Stomach (tissue), 9 donors: ENCODE data around the gene FERMT1. TPM values are rescaled to one million over a fixed set of nuclear protein-coding genes. Genes with fewer than 3 reads are reported as not detected.

Source experiments
- DNase-seq, 2 donors: peaks; one replicate each; pipeline versions ENCODE4 v3.0.0 to v3.0.0-alpha.2; 2013 to 2019
- H3K27ac ChIP-seq, 5 donors: fragments of 200-600 bp in 4 of 5; sonication (generic) in 4 of 5; one replicate each; pipeline ENCODE4 v1.5.1; 2013 to 2019; ENCODE audit warnings: mild to moderate bottlenecking in 1 of 5, moderate library complexity in 1 of 5
- H3K27me3 ChIP-seq, 3 donors: fragments of 200-600 bp; sonication (generic); one replicate each; pipeline ENCODE4 v1.5.1; 2017 to 2019; ENCODE audit warnings: mixed run types in 1 of 3
- H3K36me3 ChIP-seq, 4 donors: fragments of 200-600 bp; sonication (generic); 1 replicate in 3 of 4; 2 replicates in 1 of 4; pipeline ENCODE4 v1.5.1; 2016 to 2019
- H3K4me1 ChIP-seq, 4 donors: fragments of 200-600 bp; sonication (generic); one replicate each; pipeline ENCODE4 v1.5.1; 2016 to 2019
- H3K4me3 ChIP-seq, 4 donors: fragments of 200-600 bp; sonication (generic) in 3 of 4; one replicate each; pipeline ENCODE4 v1.5.1; 2016 to 2019; ENCODE audit warnings: mild to moderate bottlenecking in 1 of 4
- H3K9me3 ChIP-seq, 4 donors: fragments of 200-600 bp; sonication (generic); one replicate each; pipeline ENCODE4 v1.5.1; 2016 to 2019
- CTCF ChIP-seq, 7 experiments: fragments of 450-650 bp in 4 of 7; fragments of 200-600 bp in 3 of 7; sonication (generic) in 3 of 7; IDR thresholded peaks; one replicate each; pipeline ENCODE4 v1.5.1; 2016 to 2019; ENCODE audit warnings: antibody characterized with exemption in 7 of 7, control low read depth in 2 of 7, mild to moderate bottlenecking in 1 of 7
- EP300 ChIP-seq: sonication (generic); formaldehyde crosslinking; IDR thresholded peaks from one replicate; pipeline ENCODE4 v1.6.1; 2017; ENCODE audit warnings: antibody characterized with exemption
- POLR2A ChIP-seq, 4 donors: fragments of 450-650 bp; IDR thresholded peaks; one replicate each; pipeline ENCODE4 v1.6.1; 2016; ENCODE audit warnings: antibody characterized with exemption in 4 of 4, control low read depth in 2 of 4, mild to moderate bottlenecking in 1 of 4, moderate library complexity in 1 of 4
- POLR2AphosphoS5 ChIP-seq, 3 donors: sonication (generic); formaldehyde crosslinking; IDR thresholded peaks; one replicate each; pipeline ENCODE4 v1.6.1; 2016; ENCODE audit warnings: antibody characterized with exemption in 3 of 3
- WGBS, 5 donors: extraction: QIAGEN DNeasy Blood & Tissue Kit in 3 of 5; methylation state at CpG; one replicate each; pipeline versions ENCODE4 v1.1.5 to v1.1.7; 2013 to 2018; 5-methylcytosine and 5-hydroxymethylcytosine counted together
- intact Hi-C: fragments of 100-400 bp; cut with DNase I; formaldehyde crosslinking; loops from one replicate; pipeline ENCODE4 v1.15.1; 2023; ENCODE audit warnings: low total_unique reads
- polyA plus RNA-seq, 3 donors: library from polyadenylated mRNA; stranded (reverse); fragments of 200-250 nt; gene quantifications; one replicate each; pipeline ENCODE4 v1.2.3, GENCODE V29; 2013
- total RNA-seq, 5 donors: library from RNA; depleted of rRNA; stranded (reverse); fragments of >200 nt; gene quantifications; one replicate each; pipeline versions ENCODE4 v1.1.0 to v1.2.3, GENCODE V29; 2014 to 2016
- donor health status: healthy with polysubstance abuse.
- donor health status: Bipolar disorder and iron deficiency.
- donor health status: healthy.

FERMT1 gene
- total and polyA plus RNA-seq, 8 donors = 0.45 to 14.5 (median 7.9) TPM

- Histone ChIP-seq H3K27me3 (peaks cover 0 to 5% (median 0%) of the 10 kb centered on the region in 3 donors), H3K27ac (no peak overlapping the region), H3K4me3 (no peak overlapping the region), H3K36me3 (no peaks in the 10 kb centered on the region), H3K9me3 (no peaks in the 10 kb centered on the region), H3K4me1 (peaks cover 0 to 8% (median 0%) of the 10 kb centered on the region in 4 donors)
- WGBS, 5 donors = 49 to 72% (median 68%) methylated on average over 8 of the region's 8 CpGs
- TF ChIP-seq POLR2A (IDR thresholded peaks at IDR 0.05) = no peak
- no peak for TF ChIP-seq CTCF (IDR thresholded peaks at IDR 0.05)
- no peak for TF ChIP-seq POLR2AphosphoS5 (IDR thresholded peaks at IDR 0.05)
- TF ChIP-seq EP300 = no peak
- DNase-seq = no peak
- intact Hi-C loops = no loop called here
Measured at GRCh38 chr20:6134592-6134991, 11.8 kb upstream of the FERMT1 start.

GRCh38 chr20:6130045-6130444 is 7.2 kb upstream of the FERMT1 start:
- TF ChIP-seq CTCF (IDR thresholded peaks at IDR 0.05) (no peak), POLR2A (IDR thresholded peaks at IDR 0.05) (no peak), EP300 (no peak), POLR2AphosphoS5 (IDR thresholded peaks at IDR 0.05) (no peak)
- no peak for DNase-seq
- H3K9me3 ChIP-seq = no peaks in the 10 kb centered on the region
- H3K36me3 ChIP-seq = no peaks in the 10 kb centered on the region
- H3K4me1 ChIP-seq = peaks cover 0 to 8% (median 0%) of the 10 kb centered on the region in 4 donors
- H3K4me3 ChIP-seq = no peak overlapping the region
- intact Hi-C loops = no loop called here
- no peak overlapping the region for H3K27ac ChIP-seq
- H3K27me3 ChIP-seq = no peaks in the 10 kb centered on the region
- 88 to 94% (median 91%) methylated on average over 5 of the region's 5 CpGs for WGBS, 5 donors

GRCh38 chr20:6127825-6128224 is 5.0 kb upstream of the FERMT1 start:
- intact Hi-C loops = no loop called here
- DNase-seq = no peak
- Histone ChIP-seq H3K36me3 (no peaks in the 10 kb centered on the region), H3K4me1 (peaks cover 9 to 18% (median 11%) of the 10 kb centered on the region in 4 donors), H3K4me3 (no peak overlapping the region), H3K27me3 (peaks cover 0 to 10% (median 0%) of the 10 kb centered on the region in 3 donors), H3K27ac (no peak overlapping the region), H3K9me3 (no peaks in the 10 kb centered on the region)
- TF ChIP-seq POLR2AphosphoS5 (IDR thresholded peaks at IDR 0.05) (no peak), POLR2A (IDR thresholded peaks at IDR 0.05) (no peak), CTCF (IDR thresholded peaks at IDR 0.05) (no peak), EP300 (no peak)
- WGBS, 5 donors = 87 to 90% (median 89%) methylated on average over 4 of the region's 4 CpGs

- Histone ChIP-seq H3K4me3 (no peak overlapping the region), H3K27me3 (peaks cover 0 to 19% (median 0%) of the 10 kb centered on the region in 3 donors), H3K36me3 (no peaks in the 10 kb centered on the region), H3K4me1 (peaks cover 12 to 28% (median 19%) of the 10 kb centered on the region in 4 donors), H3K27ac (no peak overlapping the region), H3K9me3 (no peaks in the 10 kb centered on the region)
- intact Hi-C loops = no loop called here
- DNase-seq = no peak
- WGBS, 5 donors = 64 to 78% (median 76%) methylated on average over 2 of the region's 2 CpGs
- TF ChIP-seq EP300 (no peak), POLR2AphosphoS5 (IDR thresholded peaks at IDR 0.05) (no peak), POLR2A (IDR thresholded peaks at IDR 0.05) (no peak), CTCF (IDR thresholded peaks at IDR 0.05) (no peak)
Measured at GRCh38 chr20:6126846-6127245, 4.0 kb upstream of the FERMT1 start.
